Stimulated activated CD4-positive, alpha-beta T cell treated with anti-CD3 and anti-CD28 coated beads, TNF-alpha, amount 100 ng/mL, for 4 hours (primary cell): ENCODE results near the gene GNAQ.
"Not testable (repeated sequence)": the region's sequence is repeated elsewhere in the genome, so short reads cannot be mapped to it uniquely, and the experiment has no call there.

ENCODE experiments used
- DNase-seq, 3 experiments: peaks; one replicate each; pipeline ENCODE4 v3.0.0-alpha.2; 2020; ENCODE audit warnings: low read depth in 3 of 3

GNAQ gene

DNA sequence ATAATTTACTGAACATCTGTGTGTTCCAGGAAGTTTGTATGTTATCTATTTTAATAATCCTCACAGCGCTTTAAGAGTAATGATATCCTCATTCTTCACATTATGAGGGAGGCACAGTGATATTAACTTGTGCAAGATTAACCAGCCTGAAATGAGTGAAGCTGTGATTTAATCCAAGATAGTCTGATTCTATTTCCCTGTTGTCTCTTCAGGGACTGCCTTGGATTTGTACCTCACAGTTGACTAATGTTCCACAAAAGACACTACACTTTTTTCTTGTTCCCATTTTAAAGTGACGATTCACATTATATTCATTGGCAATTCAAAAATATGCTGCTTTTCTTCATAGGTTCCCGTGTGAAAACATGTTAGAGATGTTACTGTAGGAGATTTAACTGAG is 258.2 kb downstream of the GNAQ start:
- no peak for DNase-seq

DNA sequence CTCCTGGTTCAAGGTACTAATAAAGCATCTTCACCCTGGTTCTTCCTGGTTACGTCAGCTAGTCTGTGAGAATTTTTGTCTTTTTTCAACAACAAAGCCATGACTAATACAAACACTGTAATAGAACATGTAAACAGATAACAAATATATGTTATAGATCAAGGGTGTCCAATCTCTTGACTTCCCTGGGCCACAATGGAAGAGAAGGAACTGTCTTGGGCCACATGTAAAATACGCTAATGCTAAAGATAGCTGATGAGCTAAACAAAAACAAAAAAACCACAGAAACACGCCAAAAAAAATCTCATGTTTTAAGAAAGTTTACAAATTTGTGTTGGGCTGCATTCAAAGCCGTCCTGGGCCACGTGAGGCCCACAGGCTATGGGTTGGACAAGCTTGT is 259.0 kb downstream of the GNAQ start:
- no peak for DNase-seq

GRCh38 chr9:77771171-77771570 is 260.4 kb downstream of the GNAQ start:
- DNase-seq: no peak

DNA sequence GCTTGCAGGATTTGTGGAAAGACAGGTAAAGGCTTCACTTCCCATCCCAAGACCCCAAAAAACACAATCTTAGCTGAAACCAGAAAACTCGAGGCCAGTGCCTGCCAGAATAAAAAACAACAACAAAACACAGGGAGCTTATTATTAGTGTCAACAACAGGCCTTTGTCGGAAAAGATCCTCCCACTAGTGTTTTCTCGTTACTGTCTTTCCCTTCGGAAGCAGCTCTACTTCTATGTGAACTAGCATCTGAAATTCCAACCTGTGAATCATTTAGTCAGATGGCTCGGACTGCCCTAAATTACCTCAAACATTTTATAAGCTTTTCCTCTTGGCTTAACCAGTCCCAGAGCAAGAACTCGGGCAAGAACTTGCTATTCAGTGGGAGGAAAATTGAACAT is 261.3 kb downstream of the GNAQ start:
- DNase-seq: no peak

GRCh38 chr9:77769246-77769645 is 262.4 kb downstream of the GNAQ start:
- DNase-seq: no peak

DNA sequence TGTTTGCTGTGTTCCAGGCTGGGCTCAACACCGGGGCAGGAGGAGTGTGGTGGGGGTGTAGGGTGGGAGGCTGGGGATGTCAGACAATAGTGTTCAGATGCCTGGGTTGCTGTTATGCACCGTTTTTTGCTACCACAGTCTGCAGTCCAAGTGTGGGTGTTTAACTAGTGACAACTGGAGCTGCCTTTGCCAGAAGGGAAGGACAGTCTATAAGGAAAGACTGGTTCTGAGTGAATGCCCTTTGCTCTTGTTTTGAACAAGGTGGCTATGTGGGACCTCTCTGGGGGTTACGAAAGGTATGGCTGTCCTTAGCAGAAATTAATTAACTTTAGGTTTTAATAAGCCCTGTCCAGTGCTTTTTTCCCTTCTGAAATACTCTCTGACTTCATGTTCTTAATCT is 265.0 kb downstream of the GNAQ start:
- no peak for DNase-seq

GRCh38 chr9:77765781-77766259 is 265.8 kb downstream of the GNAQ start:
- DNase-seq: no peak

DNA sequence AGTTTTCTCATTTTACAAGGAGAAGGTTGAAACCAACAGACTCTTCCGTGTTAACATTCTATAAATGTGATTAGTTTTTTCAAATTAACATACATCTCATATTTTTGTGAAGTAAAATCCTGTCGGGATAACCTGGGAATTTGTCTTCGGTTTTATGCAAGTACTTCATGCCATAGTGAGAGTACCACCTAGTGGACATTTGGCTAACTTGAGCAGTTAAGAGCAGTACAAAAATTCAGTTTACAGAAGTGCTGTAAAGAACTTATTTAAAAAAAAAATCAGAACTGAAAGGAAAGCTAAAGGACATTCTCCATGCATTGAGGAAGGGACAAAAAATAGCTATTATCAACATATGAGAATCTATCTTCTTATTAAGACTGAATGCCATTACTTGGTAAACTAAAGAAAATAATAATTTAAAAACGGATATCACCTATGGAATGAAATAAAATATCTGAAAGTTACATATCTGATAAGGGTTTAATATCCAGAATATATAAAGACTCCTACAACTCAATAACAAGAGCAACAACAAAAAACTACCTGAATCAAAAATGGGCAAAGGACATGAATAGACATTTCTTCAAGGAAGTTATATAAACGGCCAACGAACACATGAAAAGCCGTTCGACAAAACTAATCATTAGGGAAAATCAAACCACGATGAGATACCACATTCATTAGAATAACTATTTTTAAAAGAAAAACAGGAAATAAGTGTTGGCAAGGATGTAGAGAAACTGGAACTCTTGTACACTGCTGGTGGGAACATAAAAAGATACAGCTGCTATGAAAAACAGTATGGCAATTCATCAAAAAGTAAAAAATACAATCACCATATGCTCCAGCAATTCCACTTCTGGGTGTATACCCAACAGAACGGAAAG is 266.5 kb downstream of the GNAQ start:
- no peak for DNase-seq

DNA sequence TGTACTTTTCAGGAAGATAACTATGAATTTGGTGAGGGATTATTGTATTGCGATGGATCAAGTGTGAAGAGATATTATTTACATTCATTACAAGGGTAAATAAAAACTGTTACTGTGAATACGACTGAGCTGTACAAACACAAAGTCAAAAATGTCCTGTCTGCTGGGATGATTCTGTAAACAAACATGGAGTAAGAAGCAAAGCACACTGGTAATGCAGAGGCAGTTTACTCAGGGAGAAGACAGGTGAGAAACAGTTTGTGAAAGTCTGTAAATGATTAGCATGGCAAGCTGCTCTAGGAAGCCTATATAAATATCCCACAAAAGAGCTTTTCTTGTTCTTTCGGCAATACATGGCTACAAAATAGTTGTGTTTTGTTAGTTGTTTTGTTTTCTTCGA is 268.0 kb downstream of the GNAQ start:
- DNase-seq: no peak

GRCh38 chr9:77760919-77761318 is 270.7 kb downstream of the GNAQ start:
- DNase-seq: not testable (repeated sequence)

- DNase-seq: no peak
These were observed 272.2 kb downstream of the GNAQ start for GRCh38 chr9:77759391-77759790.

GRCh38 chr9:77756449-77756848 is 275.2 kb downstream of the GNAQ start:
- DNase-seq: no peak

- DNase-seq: no peak
These were observed 278.4 kb downstream of the GNAQ start for GRCh38 chr9:77753180-77753579.

DNA sequence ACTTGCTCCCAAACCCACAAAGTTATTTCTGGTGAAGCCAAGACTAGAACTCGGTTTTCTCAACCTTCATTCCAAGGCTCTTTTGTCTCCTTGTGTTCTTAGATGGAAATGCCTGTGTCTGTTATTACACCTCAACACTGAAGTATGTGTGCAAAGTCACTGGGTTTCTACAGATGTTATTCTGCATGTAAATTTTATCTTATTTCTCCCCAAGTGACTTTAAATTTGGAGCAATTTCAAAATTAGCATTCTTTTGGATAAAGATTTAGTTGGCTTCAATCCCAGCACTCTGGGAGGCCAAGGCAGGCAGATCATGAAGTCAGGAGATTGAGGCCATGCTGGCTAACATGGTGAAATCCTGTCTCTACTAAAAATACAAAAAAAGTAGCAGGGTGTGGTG is 279.1 kb downstream of the GNAQ start:
- no peak for DNase-seq

DNA sequence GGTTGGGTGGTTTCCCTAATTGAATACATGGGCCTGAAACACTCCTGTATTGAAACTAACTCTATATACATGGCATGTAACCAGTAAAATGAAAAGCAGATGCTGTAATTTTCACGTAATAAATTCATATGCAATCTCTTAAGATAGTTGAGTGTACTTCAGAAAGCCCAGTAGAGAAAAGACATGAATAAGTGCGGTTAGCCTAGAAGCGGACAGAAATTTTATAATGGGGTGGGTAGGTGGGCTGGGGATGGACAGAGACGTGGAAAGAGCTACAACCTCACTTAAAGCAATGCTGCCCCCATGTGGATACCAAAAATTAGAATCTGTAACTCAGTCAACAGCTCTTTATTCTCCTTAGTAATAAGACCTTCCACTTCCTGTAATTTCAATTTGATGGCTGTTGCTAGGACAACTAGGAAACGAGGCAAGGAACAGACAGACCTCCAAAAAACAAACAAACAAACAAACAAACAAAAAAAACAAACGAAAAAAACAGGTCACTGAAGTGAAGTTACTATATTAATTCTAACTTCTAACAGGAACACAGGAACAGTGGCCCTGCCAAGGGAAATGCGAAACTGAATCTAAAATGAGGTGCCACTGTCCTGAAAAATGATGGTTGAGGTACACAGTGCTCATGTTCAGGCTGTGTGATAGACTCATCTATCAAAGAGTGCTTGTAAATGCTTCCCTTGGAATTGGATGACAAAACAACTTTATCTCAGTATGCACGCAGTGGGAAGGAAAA is 280.1 kb downstream of the GNAQ start:
- no peak for DNase-seq

GRCh38 chr9:77750981-77751340 is 280.6 kb downstream of the GNAQ start:
- DNase-seq: no peak

GRCh38 chr9:77750284-77750683 is 281.3 kb downstream of the GNAQ start:
- no peak for DNase-seq

DNA sequence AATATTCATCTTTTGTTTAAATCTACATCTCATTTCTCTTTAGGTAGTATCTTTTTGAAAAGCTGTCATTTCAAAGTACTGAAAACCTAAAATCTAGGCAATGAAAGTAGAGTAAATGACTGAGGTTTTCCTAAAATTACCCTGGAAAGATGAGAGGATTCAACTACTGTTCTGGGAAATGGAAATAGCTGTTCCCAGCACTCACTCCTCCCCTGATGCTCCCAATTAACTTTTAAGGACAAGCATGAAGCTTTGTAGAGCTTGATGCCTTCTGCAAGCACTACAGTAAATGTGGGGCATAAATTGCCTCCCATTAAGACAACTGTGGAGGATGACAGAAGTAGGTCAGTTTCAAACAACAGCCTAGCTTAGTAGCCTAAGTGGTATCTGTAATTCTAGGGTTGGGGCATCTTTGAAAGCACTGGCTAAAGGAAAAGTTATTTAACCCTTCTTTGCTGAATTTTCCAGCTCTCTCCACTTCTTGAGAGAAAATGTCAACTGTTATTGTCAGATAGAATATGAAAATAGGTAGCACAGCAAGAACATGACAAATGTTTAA is 283.3 kb downstream of the GNAQ start:
- no peak for DNase-seq

DNA sequence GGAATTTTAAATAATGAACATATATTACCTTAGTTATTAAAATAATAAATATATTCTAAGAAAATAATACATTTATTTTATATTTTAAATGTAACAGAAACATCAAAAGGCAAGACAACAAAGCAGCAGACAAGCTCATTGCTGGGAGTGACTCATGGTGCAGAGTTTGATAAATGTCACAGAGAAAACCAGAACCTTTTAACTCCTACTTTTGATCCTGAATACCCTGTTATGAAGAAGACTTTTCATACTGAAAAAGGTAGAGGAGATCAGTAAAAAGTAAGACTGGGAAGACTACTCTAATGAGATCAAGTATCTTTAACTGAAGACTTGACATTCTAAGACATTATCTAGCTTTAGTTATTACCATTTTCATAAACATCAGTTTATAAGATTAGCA is 284.4 kb downstream of the GNAQ start:
- no peak for DNase-seq

GRCh38 chr9:77744841-77745430 is 286.7 kb downstream of the GNAQ start:
- DNase-seq: no peak

- no peak for DNase-seq
These were observed 288.2 kb downstream of the GNAQ start for GRCh38 chr9:77743386-77743785.

DNA sequence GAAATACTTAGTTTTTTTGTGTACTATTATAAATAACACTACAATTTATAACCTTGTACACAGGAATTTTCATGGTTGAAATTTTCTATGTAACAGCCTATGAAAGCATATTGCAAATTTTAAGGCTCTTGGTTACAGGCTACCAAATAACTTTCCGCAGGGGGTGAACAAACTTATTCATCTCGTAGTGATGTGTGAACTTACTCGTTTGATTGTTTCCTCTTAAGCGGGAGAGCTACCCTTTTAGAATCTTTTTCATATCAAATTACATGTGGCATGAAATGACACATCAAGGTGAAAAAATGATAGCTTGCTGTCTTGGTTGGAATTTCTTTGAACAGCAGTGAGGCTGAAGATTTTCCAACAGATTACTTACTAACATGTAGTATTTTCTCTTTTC is 292.7 kb downstream of the GNAQ start:
- DNase-seq: no peak
